G401 (cell line): ENCODE measurements around the gene DPYSL3. TPM values are rescaled to one million over a fixed set of nuclear protein-coding genes. Genes with fewer than 3 reads are reported as not detected.

Experiments
- DNase-seq: peaks from one replicate; pipeline ENCODE4 v3.0.0-alpha.2; 2015; ENCODE audit warnings: low spot score
- in situ Hi-C: cut with HindIII; loops from 2 replicates; pipeline ENCODE4 v1.10.0; 2016; ENCODE audit warnings: low sequenced_read_pairs, mixed read lengths
- total RNA-seq: library from RNA; depleted of rRNA; stranded (reverse); fragments of >200 nt; shearing (Covaris generic); gene quantifications from 2 replicates; pipeline ENCODE4 v1.2.3, GENCODE V29; 2014

Gene DPYSL3
- total RNA-seq, 1 experiment from 2014 or later: 0.58 TPM

DNA sequence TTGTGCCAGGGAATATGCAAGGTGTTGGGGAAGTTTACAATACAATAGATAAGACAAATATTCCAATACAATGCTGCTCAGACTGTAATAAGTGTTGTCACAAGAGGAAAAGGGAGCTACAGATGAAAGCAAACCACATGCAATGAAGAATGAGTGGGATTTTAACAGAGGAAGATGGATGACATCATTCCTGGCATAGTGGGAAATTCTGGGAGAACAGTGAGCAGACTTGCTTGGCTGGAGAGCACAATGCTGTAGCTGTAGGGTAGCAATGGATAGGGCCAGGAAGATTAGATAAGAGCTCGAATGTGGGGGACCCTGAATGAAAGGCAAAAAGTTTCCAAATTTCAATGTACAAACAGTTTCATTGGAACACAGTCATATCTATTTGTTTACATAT lies 9.5 kb upstream of the DPYSL3 start:
- in situ Hi-C loops: no loop called here
- no peak for DNase-seq

GRCh38 chr5:147517383-147517782 lies 7.5 kb upstream of the DPYSL3 start:
- in situ Hi-C loops: no loop called here
- DNase-seq: no peak

GRCh38 chr5:147515269-147515668 lies 5.4 kb upstream of the DPYSL3 start:
- no peak for DNase-seq
- in situ Hi-C loops: no loop called here

- DNase-seq: no peak
- in situ Hi-C loops: no loop called here
Observed at GRCh38 chr5:147512659-147513379, 3.0 kb upstream of the DPYSL3 start.

- no peak for DNase-seq
- in situ Hi-C loops: no loop called here
Observed at GRCh38 chr5:147510885-147511284, 1.0 kb upstream of the DPYSL3 start.

GRCh38 chr5:147509041-147509709 lies 693 bp downstream of the DPYSL3 start:
- DNase-seq: no peak
- in situ Hi-C loops: no loop called here

DNA sequence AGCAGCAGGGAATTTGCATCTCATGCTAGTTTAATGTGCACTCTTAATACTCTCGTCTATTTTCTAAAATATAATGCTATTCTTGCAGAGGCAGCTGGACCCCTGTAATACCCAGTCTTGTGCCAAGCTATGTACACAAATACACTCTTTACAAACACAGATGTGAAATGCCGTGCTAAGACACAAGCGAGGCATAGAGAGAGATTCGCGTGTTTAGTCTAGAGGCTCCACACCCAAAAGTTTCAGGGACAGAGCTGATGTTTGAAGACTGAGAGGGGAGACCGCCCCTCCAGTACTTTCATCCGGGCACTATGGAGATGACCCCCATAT lies 1.2 kb downstream of the DPYSL3 start:
- no peak for DNase-seq
- in situ Hi-C loops: no loop called here

GRCh38 chr5:147507480-147508126 lies 2.3 kb downstream of the DPYSL3 start:
- DNase-seq: no peak
- in situ Hi-C loops: no loop called here

DNA sequence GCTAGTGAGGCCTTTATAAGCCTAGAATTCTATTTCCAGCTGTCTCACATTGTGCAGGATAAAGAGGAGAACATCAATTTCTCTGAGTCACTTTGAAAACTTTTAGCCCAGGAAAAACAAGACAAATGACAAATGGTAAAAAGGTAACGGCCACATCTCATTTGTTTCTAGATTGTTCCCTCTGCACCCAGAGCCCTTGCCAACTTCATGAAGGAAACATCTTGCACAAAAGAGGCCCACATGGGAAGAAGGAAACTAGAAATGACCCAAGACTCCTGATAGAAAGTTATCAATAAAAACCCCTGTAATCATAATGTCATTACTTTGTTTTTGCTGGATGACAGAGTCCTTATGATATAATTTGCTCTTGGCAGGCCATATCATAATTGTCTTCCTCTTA lies 5.3 kb downstream of the DPYSL3 start:
- DNase-seq: no peak
- in situ Hi-C loops: no loop called here

- in situ Hi-C loops: no loop called here
- no peak for DNase-seq
Observed at GRCh38 chr5:147504011-147504410, 5.9 kb downstream of the DPYSL3 start.

DNA sequence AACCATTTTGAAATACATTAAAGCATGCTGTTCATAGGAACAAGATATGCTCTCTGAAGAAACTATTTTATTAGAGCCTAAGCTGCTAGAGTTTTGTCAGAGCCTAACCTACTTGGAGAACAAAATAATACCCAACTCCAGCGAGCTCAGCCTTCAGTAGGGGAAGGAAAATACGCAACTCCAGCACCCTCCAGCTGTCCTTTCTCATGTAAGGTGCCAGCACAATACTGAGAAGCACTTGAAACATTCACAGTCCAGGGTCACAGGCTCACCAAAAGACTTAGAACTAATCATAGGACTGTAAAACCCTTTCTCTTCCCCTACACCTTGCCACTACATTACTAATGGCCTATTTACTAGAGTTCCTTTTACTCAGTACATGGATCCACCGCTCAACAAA lies 18.9 kb downstream of the DPYSL3 start:
- in situ Hi-C loops: no loop called here
- DNase-seq: no peak

GRCh38 chr5:147487031-147487750 lies 22.7 kb downstream of the DPYSL3 start:
- in situ Hi-C loops: no loop called here

DNA sequence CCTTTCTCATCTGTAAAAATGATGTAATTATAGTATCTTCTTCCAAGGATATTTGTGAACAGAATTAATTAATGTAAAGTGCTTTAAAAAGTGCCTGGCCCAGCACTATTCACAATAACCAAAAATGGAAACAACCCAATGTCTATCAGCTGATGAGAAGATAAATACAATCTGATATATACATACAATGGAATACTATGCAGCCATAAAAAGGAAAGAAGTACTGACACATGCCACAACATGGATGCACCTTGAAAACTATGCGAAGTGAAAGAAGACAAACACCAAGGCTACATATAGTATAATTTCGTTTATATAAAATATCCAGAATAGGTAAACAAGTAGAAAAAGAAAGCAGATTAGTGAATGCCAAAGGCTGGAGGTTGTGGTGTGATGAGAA lies 24.1 kb downstream of the DPYSL3 start:
- in situ Hi-C loops: no loop called here
- no peak for DNase-seq

More at GRCh38 chr5:147487031-147487750, 22.7 kb downstream of the DPYSL3 start:
- DNase-seq: no peak

- in situ Hi-C loops: no loop called here
- DNase-seq: no peak
Observed at GRCh38 chr5:147485046-147485445, 24.8 kb downstream of the DPYSL3 start.

DNA sequence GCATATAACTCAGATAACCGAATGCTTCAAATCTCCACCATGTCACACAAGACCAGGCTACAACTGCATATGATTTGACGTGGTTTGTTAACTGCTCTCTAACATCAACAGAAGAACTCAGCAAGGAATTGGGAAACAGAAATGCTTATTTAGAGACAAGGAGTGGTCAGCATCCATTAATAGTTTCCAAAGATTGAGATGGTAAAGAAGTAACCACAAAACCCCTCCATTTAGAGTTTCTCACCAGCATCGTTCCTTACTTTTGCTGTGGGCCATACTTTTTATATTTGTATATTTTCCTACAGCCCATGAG lies 25.2 kb downstream of the DPYSL3 start:
- no peak for DNase-seq
- in situ Hi-C loops: no loop called here

DNA sequence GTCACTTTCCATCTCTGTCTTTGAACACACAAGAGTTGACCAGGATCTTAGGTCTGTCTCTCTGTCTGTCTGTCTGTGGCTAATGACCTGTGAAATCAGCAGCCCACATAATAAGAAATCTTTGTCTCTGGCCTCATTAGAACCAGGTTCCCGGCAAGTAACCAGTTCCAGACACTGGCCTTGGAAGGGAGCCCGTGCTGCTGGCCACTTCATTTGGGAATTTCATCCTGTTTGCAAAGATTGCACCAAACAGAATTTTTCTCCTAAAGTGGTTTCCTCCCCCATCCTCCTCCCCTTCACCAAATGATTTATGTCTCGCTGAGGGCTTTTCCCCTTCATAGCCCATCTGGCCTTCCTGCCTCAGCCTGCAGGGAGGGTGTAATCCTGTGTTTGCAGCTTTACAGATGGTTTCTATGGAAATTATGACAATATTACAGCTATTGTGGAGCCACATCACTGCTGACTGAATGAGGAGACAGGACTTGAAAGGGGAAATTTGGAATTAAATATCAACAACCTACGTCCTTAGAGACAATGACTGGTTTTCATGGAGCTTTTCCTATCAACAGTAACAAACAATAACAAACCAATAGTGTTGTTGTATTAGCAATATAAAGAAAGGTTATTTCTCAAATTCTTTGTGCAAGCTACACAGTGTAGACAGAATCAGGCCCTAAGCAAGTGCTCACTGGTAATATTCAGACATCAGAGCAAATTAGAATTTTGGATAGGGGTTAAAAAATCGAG lies 25.7 kb downstream of the DPYSL3 start:
- no peak for DNase-seq
- in situ Hi-C loops: no loop called here

DNA sequence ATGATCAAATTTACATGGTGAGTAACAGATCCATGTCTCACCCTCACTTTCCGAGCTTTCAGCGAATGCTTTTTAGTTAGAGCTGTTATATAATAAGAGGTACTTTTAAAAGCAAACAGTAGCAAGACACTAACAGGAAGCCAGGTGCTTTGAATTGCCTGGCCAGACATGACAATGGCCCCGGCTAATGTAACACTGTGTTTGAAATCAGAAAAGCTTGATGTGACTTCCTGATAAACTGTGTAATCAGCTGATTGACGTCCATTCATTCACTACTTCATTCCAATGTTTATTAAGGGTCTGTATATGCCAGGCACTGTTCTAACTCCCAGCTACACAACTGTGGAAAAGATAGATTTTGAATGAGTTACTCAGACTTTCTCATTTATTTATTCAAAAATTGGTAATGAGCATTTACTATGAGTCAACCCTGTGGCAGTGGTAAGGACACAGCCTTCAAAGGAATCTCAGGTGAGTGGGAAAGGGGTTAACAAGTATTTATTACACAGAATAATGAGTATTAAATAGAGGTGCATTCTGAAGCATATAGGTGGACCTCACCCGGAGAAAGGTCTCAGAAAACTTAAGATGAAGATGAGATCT lies 26.6 kb downstream of the DPYSL3 start:
- DNase-seq: no peak
- in situ Hi-C loops: no loop called here

DNA sequence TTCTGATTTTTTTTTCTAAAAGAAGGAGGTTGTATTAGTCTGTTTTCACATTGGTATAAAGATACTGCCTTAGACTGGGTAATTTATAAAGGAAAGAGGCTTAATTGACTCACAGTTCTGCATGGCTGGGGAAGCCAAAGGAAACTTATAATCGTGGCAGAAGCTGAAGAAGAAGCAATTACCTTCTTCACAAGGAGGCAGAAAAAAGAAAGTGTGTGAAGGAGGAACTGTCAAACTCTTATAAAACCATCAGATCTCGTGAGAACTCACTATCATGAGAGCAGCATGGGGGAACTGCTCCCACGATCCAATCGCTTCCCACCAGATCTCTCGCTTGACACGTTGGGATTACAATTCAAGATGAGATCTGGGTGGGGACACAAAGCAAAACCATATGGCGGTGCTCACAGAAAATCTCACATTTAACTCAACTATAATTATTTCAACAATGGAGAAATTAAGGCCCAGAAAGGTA lies 27.1 kb downstream of the DPYSL3 start:
- no peak for DNase-seq
- in situ Hi-C loops: no loop called here
